GM21447 (cell line): ENCODE measurements around the gene SPPL2B.
"Not testable (repeated sequence)": the region's sequence is repeated elsewhere in the genome, so short reads cannot be mapped to it uniquely, and the experiment has no call there.

ENCODE experiments used
- ATAC-seq: cut with Tn5 transposase; IDR thresholded peaks from one replicate; pipeline ENCODE4 v1.9.1; 2021; ENCODE audit not compliant: unreplicated experiment

Gene SPPL2B

DNA sequence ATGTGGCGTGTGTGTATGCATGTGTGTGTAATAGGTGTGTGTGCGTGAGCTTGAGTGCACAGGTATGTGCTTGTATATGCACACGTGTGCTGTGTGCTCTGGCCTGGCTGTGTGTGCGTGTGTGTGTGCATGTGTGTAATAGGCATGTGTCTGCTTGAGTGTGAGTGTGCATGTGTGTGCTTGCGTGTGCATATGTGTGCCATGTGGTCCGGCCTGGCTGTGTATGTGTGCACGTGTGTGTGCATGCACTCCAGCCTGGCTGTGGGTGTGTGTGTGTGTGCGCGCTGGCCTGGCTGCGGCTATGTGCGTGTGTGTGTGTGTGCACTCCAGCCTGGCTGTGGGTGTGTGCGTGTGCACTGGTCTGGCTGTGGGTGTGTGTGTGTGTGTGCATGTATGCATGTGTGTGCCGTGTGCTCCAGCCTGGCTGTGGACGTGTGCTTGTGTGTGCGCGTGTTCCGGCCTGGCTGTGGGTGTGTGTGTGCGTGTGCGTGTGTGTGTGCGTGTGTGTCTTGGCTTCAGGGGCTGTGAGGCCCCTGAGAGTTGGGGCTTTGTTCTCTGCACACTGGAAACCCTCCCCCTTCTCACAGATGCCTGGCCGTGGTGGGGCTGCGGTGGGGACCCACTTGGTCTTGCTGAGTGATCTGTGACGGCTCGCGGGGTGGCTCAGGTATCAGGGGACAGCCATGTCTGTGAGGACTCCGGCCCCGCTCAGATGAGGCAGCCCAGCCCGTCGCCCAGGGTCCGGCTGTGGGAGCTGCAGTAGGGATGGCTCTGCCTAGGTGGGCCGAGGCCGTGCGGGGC lies 8.2 kb downstream of the SPPL2B start:
- no peak for ATAC-seq

DNA sequence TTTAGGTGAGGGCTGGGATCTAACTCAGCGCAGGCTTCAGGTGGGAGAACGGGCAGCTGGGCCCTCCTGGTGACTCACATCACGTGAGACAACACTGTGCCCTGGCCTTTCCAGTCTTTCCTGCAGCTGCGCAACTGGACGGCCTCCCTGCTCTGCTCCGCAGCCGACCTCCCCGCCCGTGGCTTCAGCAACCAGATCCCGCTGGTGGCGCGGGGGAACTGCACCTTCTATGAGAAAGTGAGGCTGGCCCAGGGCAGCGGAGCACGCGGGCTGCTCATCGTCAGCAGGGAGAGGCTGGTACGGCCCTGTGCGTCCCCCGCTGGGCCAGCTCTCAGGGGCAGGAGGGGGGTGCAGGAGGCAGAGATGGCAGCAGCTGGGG lies 8.8 kb downstream of the SPPL2B start:
- ATAC-seq = no peak

GRCh38 chr19:2338055-2338615 lies 9.7 kb downstream of the SPPL2B start:
- ATAC-seq = no peak

DNA sequence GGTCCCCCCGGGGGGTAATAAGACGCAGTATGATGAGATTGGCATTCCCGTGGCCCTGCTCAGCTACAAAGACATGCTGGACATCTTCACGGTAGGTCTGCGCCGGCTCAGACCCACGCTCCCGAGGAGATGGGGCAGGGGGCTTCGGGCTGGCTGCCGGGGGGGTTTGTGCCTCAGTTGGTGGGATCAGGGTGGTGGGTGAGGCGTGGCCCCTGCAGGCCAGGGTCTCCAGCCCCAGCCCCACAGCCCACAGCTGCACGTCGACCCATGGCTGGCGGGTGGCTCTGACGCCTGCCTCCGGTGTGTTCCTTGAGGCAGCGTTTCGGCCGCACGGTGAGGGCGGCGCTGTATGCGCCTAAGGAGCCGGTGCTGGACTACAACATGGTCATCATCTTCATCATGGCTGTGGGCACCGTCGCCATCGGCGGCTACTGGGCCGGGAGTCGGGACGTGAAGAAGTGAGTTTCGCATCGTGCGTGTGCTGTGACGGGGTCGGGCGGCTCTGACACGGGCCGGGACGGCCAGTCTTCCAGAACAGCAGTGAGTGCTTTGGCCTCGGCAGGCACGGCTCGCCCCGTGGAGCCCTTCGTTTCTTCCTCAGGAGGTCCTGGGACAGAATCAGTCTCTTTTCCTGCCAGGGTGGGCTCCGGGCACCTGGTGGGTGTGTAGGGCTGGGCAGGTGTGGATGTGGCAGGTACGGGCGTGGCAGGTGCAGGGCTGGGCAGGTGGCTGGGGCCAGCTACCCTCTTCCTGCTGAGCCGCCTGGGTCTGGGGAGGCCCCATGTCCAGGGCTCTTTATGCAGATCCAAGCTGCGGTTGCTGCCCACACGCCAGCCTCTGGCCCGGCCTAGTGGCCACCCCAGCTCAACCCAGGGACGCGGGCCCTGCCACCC lies 10.5 kb downstream of the SPPL2B start:
- ATAC-seq = no peak

DNA sequence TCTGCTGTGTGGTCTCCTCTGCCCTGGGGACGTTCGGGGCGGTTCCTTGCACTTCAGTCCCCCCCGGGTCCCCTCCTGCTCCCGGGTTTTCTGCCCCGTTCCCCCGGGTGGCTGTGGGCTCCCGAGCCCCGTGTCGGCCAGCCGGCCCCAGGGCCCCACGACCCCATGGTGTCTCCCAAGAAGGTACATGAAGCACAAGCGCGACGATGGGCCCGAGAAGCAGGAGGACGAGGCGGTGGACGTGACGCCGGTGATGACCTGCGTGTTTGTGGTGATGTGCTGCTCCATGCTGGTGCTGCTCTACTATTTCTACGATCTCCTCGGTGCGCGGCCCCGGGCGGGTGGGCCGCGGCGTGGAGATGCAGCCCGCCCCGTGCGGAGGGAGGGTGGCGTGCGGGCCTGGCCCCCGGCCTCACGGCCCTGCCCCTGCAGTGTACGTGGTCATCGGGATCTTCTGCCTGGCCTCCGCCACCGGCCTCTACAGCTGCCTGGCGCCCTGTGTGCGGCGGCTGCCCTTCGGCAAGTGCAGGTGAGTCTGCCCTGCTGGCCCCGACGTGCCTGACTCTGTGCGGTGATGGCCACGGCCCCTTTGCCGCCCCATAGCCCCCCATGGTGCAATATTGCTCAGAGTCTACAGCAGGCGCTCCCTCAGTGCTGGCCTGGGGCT lies 11.3 kb downstream of the SPPL2B start:
- ATAC-seq = no peak

DNA sequence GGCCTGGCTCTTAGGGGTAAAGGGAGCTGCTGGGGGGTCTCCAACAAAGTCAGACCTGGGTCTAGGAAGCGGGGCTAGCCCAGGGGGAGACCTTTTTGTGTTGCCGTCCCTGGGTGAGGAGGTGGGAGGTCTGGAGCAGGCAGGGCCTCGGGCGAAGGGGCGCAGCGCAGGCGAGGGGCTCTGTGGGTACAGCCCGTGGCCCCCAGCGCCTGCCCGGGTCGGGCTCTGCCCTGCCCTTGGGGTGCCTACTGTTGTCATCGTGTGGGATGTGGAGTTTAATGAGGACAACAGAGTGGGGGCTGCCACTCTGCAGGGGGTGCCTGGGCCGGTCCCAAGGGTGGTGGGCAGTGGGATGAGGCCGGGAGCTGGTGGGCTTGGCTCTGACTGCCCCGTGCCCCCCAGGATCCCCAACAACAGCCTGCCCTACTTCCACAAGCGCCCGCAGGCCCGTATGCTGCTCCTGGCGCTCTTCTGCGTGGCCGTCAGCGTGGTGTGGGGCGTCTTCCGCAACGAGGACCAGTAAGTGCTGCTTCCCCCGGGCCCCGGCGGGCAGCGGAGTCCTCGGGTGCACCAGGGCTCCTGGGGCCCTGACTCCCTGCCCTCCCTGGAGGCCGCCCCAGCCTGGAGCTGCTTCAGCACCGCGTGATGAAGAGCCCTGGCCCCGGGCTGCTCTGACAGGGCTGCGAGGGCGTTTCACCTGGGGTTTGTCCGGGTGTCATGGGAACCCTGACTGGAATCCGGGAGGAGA lies 12.2 kb downstream of the SPPL2B start:
- no peak for ATAC-seq

GRCh38 chr19:2341244-2341751 lies 12.8 kb downstream of the SPPL2B start:
- no peak for ATAC-seq

DNA sequence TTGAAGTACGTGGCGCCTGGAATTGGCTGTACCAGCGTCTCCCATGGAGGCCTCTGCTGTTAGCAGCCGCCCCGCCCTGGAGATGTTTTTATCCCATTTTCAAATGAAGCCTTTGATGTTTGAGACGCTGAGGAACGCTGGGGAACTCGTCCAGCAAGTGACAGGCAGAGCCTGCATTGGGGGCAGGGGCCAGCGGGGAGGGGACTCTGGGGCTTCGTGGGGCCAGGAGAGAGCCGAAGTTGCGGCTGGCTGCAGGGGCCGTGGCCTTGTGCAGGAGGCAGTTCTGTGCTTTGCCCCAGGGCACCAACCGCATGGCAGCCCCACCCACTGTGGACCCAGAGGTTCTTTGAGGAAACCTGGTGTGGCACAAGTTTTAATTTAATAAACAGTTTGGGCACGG lies 13.5 kb downstream of the SPPL2B start:
- ATAC-seq = no peak

GRCh38 chr19:2342656-2343288 lies 14.3 kb downstream of the SPPL2B start:
- no peak for ATAC-seq

DNA sequence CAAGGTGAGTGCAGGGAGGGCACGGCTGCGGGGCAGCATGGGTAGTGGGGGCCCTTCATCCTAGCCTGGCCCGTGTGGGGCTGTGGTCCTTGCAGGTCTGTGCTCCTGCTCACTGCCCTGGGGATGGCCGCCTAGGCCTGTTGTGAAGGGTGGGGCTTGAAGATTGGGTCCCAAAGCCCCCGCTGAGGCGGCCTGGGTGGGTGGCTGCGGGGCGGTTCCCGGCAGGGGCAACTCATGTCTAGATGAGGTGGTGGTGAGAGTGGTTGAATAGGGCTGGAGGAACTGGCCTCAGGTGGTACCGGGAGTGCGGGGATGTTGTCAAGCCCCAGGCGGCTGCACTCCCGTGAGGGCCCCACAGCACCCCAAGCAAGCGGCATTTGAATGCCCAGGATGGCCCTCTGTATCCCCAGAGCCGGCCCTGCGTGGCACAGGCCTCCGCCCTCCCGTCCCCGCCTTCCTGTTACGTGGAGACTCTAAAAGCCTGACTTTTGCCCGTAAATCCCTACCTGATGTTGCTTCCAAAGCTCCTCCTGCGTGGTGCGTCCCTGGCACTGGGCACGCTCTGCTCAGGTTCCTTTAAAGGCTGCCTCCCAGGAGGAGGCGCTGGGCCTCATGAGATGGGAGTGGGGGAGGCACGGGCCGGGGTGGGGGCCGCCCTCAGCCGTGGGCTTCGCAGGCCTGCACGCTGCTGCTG lies 15.0 kb downstream of the SPPL2B start:
- no peak for ATAC-seq

DNA sequence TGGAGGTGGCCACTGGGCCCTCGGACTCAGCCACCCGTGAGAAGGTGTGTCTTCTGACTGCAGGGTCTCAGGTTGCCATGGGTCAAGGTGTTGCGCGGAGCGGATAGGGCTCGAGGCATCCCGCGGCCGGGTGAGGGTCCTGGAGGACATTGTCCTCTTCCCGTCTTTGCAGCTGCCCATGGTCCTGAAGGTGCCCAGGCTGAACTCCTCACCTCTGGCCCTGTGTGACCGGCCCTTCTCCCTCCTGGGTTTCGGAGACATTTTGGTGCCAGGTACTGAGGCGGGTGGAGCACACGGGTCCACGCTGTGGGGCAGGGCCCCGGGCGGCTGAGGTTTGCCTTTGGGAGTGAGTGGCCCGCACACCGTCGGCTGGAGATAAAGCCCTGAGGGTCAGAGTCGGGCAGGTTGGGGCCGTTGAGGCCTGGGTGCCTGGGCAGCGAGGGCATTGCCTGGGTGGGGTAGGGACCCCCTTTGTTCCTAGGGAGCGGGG lies 15.9 kb downstream of the SPPL2B start:
- ATAC-seq = no peak

GRCh38 chr19:2345076-2345475 lies 16.6 kb downstream of the SPPL2B start:
- ATAC-seq = no peak

- ATAC-seq = no peak
These were observed 17.5 kb downstream of the SPPL2B start for GRCh38 chr19:2345794-2346663.

GRCh38 chr19:2349818-2350217 lies 21.3 kb downstream of the SPPL2B start:
- not testable (repeated sequence) for ATAC-seq

DNA sequence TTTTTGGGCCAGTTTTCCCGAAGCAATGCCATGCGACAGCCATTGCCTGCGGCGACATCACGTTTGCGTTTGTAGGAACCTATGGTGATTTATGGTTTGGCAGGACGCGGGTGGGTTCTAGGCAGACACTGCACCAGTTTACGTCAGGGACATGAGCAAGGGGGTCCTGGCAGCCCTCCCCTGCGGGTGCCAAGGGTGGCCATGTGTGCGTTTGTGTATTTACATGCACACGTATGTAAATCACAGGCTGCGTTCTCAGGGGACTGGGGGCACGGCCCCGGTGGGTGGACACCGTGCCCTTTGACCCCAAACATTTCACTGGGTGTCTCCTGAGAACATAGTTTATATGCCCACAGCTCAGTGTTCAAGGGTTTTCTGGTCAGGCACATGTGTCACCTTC lies 22.2 kb downstream of the SPPL2B start:
- ATAC-seq = no peak

DNA sequence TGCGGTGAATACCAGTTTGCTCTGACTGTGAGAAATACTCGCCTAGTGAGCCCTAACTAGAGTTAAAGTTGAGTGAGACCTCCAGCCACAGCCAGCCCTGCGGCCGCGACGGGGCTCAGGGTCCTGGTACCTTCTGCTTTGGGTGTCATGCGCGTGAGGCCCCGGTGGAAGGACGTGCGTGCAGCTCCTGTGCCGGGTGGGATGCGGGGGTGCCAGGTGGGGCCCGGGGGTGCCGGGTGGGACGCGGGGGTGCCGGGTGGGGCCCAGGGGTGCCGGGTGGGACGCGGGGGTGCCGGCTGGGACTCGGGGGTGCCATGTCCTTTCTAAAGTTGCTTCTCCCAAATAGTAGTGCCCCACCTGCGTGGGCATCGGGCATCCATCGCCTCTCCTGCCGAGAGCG lies 23.1 kb downstream of the SPPL2B start:
- ATAC-seq = no peak

GRCh38 chr19:2352121-2352520 lies 23.6 kb downstream of the SPPL2B start:
- no peak for ATAC-seq

DNA sequence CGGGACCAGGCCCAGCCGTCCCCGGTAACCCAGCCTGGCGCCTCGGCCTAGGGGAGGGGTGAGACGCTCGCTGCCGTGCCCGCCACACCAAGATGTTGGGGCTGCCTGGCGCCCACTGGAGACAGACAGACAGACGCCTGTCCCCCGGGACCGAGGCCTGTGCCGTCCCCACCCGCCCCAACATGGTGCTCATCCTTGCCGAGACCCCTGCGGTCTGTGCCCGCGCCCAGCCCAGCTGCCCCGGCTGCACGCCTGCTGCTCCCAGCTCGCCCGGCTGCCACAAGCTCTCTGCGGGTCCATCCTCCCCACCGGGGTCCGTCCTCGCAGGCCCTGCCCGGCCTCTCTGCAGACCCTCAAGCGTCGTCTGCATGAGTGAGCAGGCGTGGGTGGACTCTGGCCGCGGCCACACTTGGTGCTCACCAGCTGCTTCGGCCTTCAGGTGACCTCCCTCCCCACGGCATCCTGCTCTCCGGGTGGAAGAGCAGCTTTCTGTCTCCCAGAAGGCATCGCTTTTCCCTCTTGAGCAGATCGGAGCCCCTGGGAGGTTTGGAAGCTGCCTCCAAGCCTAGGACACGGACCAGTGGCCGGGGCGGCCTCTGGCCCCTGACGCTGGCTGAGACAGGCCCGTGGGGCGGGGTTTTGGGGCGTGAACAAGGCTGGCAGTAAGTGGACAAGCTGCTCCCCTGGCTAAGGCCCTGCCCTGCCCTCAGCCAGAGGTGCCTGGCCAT lies 24.8 kb downstream of the SPPL2B start:
- ATAC-seq = no peak
